K562 (cell line): ENCODE measurements around the gene CBX4. TPM values are rescaled to one million over a fixed set of nuclear protein-coding genes. Genes with fewer than 3 reads are reported as not detected.

Source experiments
- CREB1 ChIP-seq, 2 experiments: sonication (generic) in 1 of 2; formaldehyde crosslinking in 1 of 2; IDR thresholded peaks; 2 replicates each; pipeline versions ENCODE4 v1.6.1 to v1.8.0; 2012 to 2022; ENCODE audit warnings: inconsistent platforms in 1 of 2, mild to moderate bottlenecking in 1 of 2, missing genetic modification reagents in 1 of 2, moderate library complexity in 1 of 2
- CTBP1 ChIP-seq: fragments of 450-650 bp; IDR thresholded peaks from 2 replicates; pipeline ENCODE4 v1.6.1; 2016; ENCODE audit warnings: borderline replicate concordance
- HSF4 ChIP-seq: fragments of 250-450 bp; sonication (Bioruptor Pico); IDR thresholded peaks from 2 replicates; pipeline ENCODE4 v2.1.2; 2022; ENCODE audit warnings: mild to moderate bottlenecking, moderate library complexity, borderline replicate concordance
- KLF6 ChIP-seq: fragments of 250-450 bp; sonication (Bioruptor Pico); IDR thresholded peaks from 2 replicates; pipeline ENCODE4 v1.4.0; 2020; ENCODE audit warnings: mild to moderate bottlenecking, moderate library complexity, borderline replicate concordance
- LEF1 ChIP-seq: fragments of 450-650 bp; IDR thresholded peaks from 2 replicates; pipeline ENCODE4 v1.6.1; 2016; ENCODE audit warnings: mild to moderate bottlenecking
- MAFG ChIP-seq: fragments of 450-650 bp; conservative IDR thresholded peaks from 2 replicates; pipeline ENCODE4 v1.6.1; 2016; ENCODE audit warnings: missing genetic modification characterization, missing compliant biosample characterization
- MBD2 ChIP-seq: sonication (generic); IDR thresholded peaks from 2 replicates; pipeline ENCODE4 v1.6.1; 2016; ENCODE audit warnings: low read depth, borderline replicate concordance
- SIN3A ChIP-seq, 2 experiments: fragments of 150-350 bp in 1 of 2; IDR thresholded peaks; 2 replicates each; pipeline ENCODE4 v1.6.1; 2011 to 2016; ENCODE audit warnings: borderline replicate concordance in 2 of 2, low read depth in 2 of 2, low read length in 2 of 2, mild to moderate bottlenecking in 2 of 2, moderate library complexity in 2 of 2; ENCODE audit not compliant: control insufficient read depth in 1 of 2
- SMARCA4 ChIP-seq: fragments of 450-650 bp; IDR thresholded peaks from 2 replicates; pipeline ENCODE4 v1.6.1; 2016
- SRSF3 ChIP-seq: fragments of 200-400 bp; formaldehyde crosslinking; IDR thresholded peaks from 2 replicates; pipeline ENCODE4 v1.6.1; 2016; ENCODE audit warnings: mild to moderate bottlenecking, low read length, moderate library complexity; ENCODE audit not compliant: insufficient read depth
- TAF1 ChIP-seq: IDR thresholded peaks from 2 replicates; pipeline ENCODE4 v1.6.1; 2011; ENCODE audit warnings: mild to moderate bottlenecking, low read length, moderate library complexity; ENCODE audit not compliant: insufficient read depth, control insufficient read depth, severe bottlenecking; ENCODE audit errors: extremely low read depth
- TBP ChIP-seq: optimal IDR thresholded peaks from 2 replicates; pipeline ENCODE3; 2011; ENCODE audit warnings: low read depth, low read length, improper control_type of control experiment
- ZNF583 ChIP-seq: fragments of 250-450 bp; sonication (Bioruptor Pico); IDR thresholded peaks from 2 replicates; pipeline ENCODE4 v1.4.0; 2020
- ZNF589 ChIP-seq: fragments of 200-800 bp; sonication (Bioruptor generic); IDR thresholded peaks from 2 replicates; pipeline ENCODE4 v1.6.1; 2016; ENCODE audit warnings: low read depth, missing genetic modification characterization, missing compliant biosample characterization
- polyA plus RNA-seq, 8 experiments: library from polyadenylated mRNA; depleted of rRNA in 4 of 8; stranded (reverse) in 5 of 8; unstranded in 3 of 8; fragments of >200 nt; fragmentation: Nextera tagmentation in 2 of 8; fragmentation: Illumina TruSeq in 1 of 8; extraction: Ambion mirVana in 2 of 8; extraction: Trizol in 1 of 8; gene quantifications; 2 replicates each; pipeline versions ENCODE4 v1.2.1 to v1.2.3, GENCODE V29; 2011 to 2014; ENCODE audit warnings: inconsistent platforms in 1 of 8, missing spikeins in 1 of 8
- total RNA-seq, 7 experiments: library from RNA; depleted of rRNA in 6 of 7; stranded (reverse); fragments of >200 nt in 6 of 7; fragmentation: Illumina TruSeq in 2 of 7; extraction: Trizol in 2 of 7; gene quantifications; 2 replicates each; pipeline versions ENCODE4 v1.2.1 to v1.2.3, GENCODE V29; 2011 to 2021; ENCODE audit warnings: low replicate concordance in 1 of 7
- TF ChIP-seq, protein P1 (sequence below), 2 experiments: fragments of 200-800 bp in 1 of 2; sonication (Bioruptor generic) in 1 of 2; sonication (generic) in 1 of 2; formaldehyde crosslinking in 1 of 2; IDR thresholded peaks in 1 of 2; conservative IDR thresholded peaks in 1 of 2; 2 replicates each; pipeline versions ENCODE4 v1.5.0 to v1.6.1; 2016 to 2020; ENCODE audit warnings: missing compliant biosample characterization in 1 of 2, missing genetic modification characterization in 1 of 2, missing genetic modification reagents in 1 of 2
- TF ChIP-seq, protein P2 (sequence below): sonication (generic); formaldehyde crosslinking; IDR thresholded peaks from 2 replicates; pipeline ENCODE4 v1.8.0; 2023; ENCODE audit warnings: mild to moderate bottlenecking, missing genetic modification reagents
- TF ChIP-seq, protein P3 (sequence below): fragments of 450-650 bp; IDR thresholded peaks from 2 replicates; pipeline ENCODE4 v1.6.1; 2017; ENCODE audit warnings: antibody characterized with exemption, mild to moderate bottlenecking

The CBX4 gene
- total and polyA plus RNA-seq, 9 of the 15 experiments (the other 6 are each of a cell fraction or from before 2014, with no cell fraction given), result 0.98 to 50.5 (median 10.0) TPM

DNA sequence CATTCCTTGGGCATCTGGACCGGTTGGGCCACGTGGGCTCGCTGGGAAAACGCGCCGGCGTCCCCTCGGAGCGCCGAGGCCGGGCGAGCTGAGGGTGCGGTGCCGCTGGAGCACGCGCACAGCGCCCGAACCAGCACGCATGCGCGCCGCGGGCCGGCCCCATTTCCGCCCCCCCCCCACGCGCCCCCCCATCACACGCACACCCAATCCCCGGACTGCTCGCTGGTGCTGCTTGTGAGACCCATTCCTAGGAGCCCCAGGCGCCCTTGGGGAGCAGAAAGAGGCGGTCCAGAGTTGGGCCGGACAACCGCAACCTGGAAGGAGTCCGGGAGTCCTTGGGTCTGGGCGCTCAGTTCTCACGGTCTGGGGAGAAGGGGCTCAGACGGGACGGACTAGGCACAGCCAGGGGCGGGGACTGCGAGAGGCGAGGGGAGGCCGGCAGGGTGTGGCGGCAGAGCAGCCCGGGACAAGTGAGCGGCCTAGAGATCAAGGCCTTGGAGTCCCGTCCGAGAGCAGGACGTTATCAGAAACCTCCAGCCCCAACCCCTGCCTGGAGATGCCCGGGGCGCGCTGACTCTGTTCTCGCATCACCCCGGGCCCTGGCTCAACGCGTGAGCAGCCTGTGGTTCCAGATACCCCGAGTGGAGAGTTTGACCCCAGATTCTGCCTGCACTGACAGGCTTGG, 36.4 kb downstream of the CBX4 start (continued):
- TF ChIP-seq, protein P1, sequence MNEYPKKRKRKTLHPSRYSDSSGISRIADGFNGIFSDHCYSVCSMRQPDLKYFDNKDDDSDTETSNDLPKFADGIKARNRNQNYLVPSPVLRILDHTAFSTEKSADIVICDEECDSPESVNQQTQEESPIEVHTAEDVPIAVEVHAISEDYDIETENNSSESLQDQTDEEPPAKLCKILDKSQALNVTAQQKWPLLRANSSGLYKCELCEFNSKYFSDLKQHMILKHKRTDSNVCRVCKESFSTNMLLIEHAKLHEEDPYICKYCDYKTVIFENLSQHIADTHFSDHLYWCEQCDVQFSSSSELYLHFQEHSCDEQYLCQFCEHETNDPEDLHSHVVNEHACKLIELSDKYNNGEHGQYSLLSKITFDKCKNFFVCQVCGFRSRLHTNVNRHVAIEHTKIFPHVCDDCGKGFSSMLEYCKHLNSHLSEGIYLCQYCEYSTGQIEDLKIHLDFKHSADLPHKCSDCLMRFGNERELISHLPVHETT (CRISPR knock-in tag; conservative IDR thresholded peaks at IDR 0.05 in 1 of 2, IDR thresholded peaks at IDR 0.05 in 1 of 2), result peak in 1 of 2 experiments; percentile 85; a peak in 2 of 4 replicates
- TF ChIP-seq SIN3A (IDR thresholded peaks at IDR 0.05; ENCODE audit: borderline replicate concordance in 2 of 2, control insufficient read depth in 1 of 2, low read depth in 2 of 2, low read length in 2 of 2), result 0 out of 4 replicates have a peak, but pooled peaks of 1 of the 2 experiments have one; percentile 16
- 0 out of 2 replicates have a peak, but pooled peaks have one; percentile 53 for TF ChIP-seq ZNF589 (CRISPR knock-in tag)
- peak; percentile 39; the same call in 1 of the 2 replicates for TF ChIP-seq LEF1
- TF ChIP-seq, protein P2, sequence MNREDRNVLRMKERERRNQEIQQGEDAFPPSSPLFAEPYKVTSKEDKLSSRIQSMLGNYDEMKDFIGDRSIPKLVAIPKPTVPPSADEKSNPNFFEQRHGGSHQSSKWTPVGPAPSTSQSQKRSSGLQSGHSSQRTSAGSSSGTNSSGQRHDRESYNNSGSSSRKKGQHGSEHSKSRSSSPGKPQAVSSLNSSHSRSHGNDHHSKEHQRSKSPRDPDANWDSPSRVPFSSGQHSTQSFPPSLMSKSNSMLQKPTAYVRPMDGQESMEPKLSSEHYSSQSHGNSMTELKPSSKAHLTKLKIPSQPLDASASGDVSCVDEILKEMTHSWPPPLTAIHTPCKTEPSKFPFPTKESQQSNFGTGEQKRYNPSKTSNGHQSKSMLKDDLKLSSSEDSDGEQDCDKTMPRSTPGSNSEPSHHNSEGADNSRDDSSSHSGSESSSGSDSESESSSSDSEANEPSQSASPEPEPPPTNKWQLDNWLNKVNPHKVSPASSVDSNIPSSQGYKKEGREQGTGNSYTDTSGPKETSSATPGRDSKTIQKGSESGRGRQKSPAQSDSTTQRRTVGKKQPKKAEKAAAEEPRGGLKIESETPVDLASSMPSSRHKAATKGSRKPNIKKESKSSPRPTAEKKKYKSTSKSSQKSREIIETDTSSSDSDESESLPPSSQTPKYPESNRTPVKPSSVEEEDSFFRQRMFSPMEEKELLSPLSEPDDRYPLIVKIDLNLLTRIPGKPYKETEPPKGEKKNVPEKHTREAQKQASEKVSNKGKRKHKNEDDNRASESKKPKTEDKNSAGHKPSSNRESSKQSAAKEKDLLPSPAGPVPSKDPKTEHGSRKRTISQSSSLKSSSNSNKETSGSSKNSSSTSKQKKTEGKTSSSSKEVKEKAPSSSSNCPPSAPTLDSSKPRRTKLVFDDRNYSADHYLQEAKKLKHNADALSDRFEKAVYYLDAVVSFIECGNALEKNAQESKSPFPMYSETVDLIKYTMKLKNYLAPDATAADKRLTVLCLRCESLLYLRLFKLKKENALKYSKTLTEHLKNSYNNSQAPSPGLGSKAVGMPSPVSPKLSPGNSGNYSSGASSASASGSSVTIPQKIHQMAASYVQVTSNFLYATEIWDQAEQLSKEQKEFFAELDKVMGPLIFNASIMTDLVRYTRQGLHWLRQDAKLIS, result peak; percentile 92; the same call in 1 of the 2 replicates
- TF ChIP-seq CTBP1, result peak; percentile 92
- peak; percentile 66; the same call in 1 of the 2 replicates for TF ChIP-seq KLF6 (CRISPR knock-in tag)
- TF ChIP-seq SRSF3, result no peak
- no peak for TF ChIP-seq MAFG (tag)
- peak; percentile 48 for TF ChIP-seq SMARCA4
- TF ChIP-seq CREB1 (IDR thresholded peaks at IDR 0.05), result no peak
- TF ChIP-seq CREB1 (CRISPR knock-in tag; IDR thresholded peaks at IDR 0.05), result peak; percentile 29; the same call in 1 of the 2 replicates
- no peak for TF ChIP-seq MBD2
- TF ChIP-seq TBP, result peak; percentile 78
- TF ChIP-seq HSF4, result peak; percentile 67; the same call in 1 of the 2 replicates
- no peak for TF ChIP-seq ZNF583 (CRISPR knock-in tag)
- peak; percentile 45 for TF ChIP-seq TAF1
- TF ChIP-seq, protein P3, sequence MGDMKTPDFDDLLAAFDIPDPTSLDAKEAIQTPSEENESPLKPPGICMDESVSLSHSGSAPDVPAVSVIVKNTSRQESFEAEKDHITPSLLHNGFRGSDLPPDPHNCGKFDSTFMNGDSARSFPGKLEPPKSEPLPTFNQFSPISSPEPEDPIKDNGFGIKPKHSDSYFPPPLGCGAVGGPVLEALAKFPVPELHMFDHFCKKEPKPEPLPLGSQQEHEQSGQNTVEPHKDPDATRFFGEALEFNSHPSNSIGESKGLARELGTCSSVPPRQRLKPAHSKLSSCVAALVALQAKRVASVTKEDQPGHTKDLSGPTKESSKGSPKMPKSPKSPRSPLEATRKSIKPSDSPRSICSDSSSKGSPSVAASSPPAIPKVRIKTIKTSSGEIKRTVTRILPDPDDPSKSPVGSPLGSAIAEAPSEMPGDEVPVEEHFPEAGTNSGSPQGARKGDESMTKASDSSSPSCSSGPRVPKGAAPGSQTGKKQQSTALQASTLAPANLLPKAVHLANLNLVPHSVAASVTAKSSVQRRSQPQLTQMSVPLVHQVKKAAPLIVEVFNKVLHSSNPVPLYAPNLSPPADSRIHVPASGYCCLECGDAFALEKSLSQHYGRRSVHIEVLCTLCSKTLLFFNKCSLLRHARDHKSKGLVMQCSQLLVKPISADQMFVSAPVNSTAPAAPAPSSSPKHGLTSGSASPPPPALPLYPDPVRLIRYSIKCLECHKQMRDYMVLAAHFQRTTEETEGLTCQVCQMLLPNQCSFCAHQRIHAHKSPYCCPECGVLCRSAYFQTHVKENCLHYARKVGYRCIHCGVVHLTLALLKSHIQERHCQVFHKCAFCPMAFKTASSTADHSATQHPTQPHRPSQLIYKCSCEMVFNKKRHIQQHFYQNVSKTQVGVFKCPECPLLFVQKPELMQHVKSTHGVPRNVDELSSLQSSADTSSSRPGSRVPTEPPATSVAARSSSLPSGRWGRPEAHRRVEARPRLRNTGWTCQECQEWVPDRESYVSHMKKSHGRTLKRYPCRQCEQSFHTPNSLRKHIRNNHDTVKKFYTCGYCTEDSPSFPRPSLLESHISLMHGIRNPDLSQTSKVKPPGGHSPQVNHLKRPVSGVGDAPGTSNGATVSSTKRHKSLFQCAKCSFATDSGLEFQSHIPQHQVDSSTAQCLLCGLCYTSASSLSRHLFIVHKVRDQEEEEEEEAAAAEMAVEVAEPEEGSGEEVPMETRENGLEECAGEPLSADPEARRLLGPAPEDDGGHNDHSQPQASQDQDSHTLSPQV, result peak; percentile 98
